Measurements from ENCODE around the gene FAM181B. TPM values are rescaled to one million over a fixed set of nuclear protein-coding genes. Genes with fewer than 3 reads are reported as not detected.

Gene FAM181B
- total RNA-seq, 1 experiment from 2014 or later: 0.69 TPM

- Histone ChIP-seq H3K4me1 (ENCODE audit: control insufficient read depth, insufficient read depth, low read length) (no peaks in the 10 kb centered on the region), H3K36me3 (ENCODE audit: control insufficient read depth, insufficient read depth, low read length) (no peaks in the 10 kb centered on the region), H3K9me3 (ENCODE audit: control insufficient read depth, insufficient read depth, low read depth, low read length) (no peaks in the 10 kb centered on the region), H3K27ac (ENCODE audit: low read length) (no peak overlapping the region), H3K27me3 (ENCODE audit: control insufficient read depth, insufficient read depth, low read length) (no peaks in the 10 kb centered on the region; the same call in 1 of the 2 replicates), H3K4me3 (ENCODE audit: low read depth in 2 of 2, low read length in 2 of 2) (no peak overlapping the region)
- no TSS peak for BruUV-seq (replicated peaks)
- CTCF ChIA-PET: no interaction called here
- in situ Hi-C loops (cut with HindIII; ENCODE audit: low pct_unique_long_range_greater_than_20kb, low sequenced_read_pairs): no loop called here
- no peak for TF ChIP-seq SIN3A (IDR thresholded peaks at IDR 0.05; ENCODE audit: borderline replicate concordance, insufficient read depth, low read depth, low read length)
- no peak for TF ChIP-seq POLR2AphosphoS5 (IDR thresholded peaks at IDR 0.05; ENCODE audit: low read depth, low read length)
- intact Hi-C loops (cut with micrococcal nuclease; ENCODE audit: unreplicated experiment): no loop called here
- no peak for DNase-seq (ENCODE audit: low read depth, low spot score)
- POLR2A ChIA-PET: interaction anchor here (1.0 kb wide), 1 partner anchor 152 kb away, joined by 3 read pairs; no protein-coding TSS in a partner anchor
- ATAC-seq: no peak
Measured at GRCh38 chr11:82750643-82751139, 17.0 kb upstream of the FAM181B start.

- in situ Hi-C loops (cut with HindIII; ENCODE audit: low pct_unique_long_range_greater_than_20kb, low sequenced_read_pairs) (no loop called here), intact Hi-C loops (cut with micrococcal nuclease; ENCODE audit: unreplicated experiment) (no loop called here)
- Histone ChIP-seq H3K9me3 (ENCODE audit: control insufficient read depth, insufficient read depth, low read depth, low read length) (no peaks in the 10 kb centered on the region), H3K27me3 (ENCODE audit: control insufficient read depth, insufficient read depth, low read length) (peaks cover 9% of the 10 kb centered on the region), H3K4me3 (ENCODE audit: low read depth in 2 of 2, low read length in 2 of 2) (no peak overlapping the region), H3K4me1 (ENCODE audit: control insufficient read depth, insufficient read depth, low read length) (no peaks in the 10 kb centered on the region), H3K36me3 (ENCODE audit: control insufficient read depth, insufficient read depth, low read length) (no peaks in the 10 kb centered on the region), H3K27ac (ENCODE audit: low read length) (no peak overlapping the region)
- BruUV-seq (replicated peaks): no TSS peak
- POLR2A ChIA-PET: no interaction called here
- CTCF ChIA-PET: no interaction called here
- no peak for TF ChIP-seq POLR2AphosphoS5 (IDR thresholded peaks at IDR 0.05; ENCODE audit: low read depth, low read length)
- TF ChIP-seq CTCF (IDR thresholded peaks at IDR 0.05): no peak
- TF ChIP-seq SIN3A (IDR thresholded peaks at IDR 0.05; ENCODE audit: borderline replicate concordance, insufficient read depth, low read depth, low read length): no peak
- TF ChIP-seq TCF7L2 (IDR thresholded peaks at IDR 0.05; ENCODE audit: low read depth, low read length): no peak
- TF ChIP-seq REST (IDR thresholded peaks at IDR 0.05; ENCODE audit: insufficient read depth in 1 of 2, low read depth in 2 of 2, low read length in 1 of 2): no peak
- ATAC-seq: no peak
- DNase-seq (ENCODE audit: low read depth, low spot score): no peak
Measured at GRCh38 chr11:82747471-82747870, 13.8 kb upstream of the FAM181B start.

- no peak for DNase-seq (ENCODE audit: low read depth, low spot score)
- Histone ChIP-seq H3K4me1 (ENCODE audit: control insufficient read depth, insufficient read depth, low read length) (no peaks in the 10 kb centered on the region), H3K4me3 (ENCODE audit: low read depth in 2 of 2, low read length in 2 of 2) (no peak overlapping the region), H3K36me3 (ENCODE audit: control insufficient read depth, insufficient read depth, low read length) (no peaks in the 10 kb centered on the region), H3K9me3 (ENCODE audit: control insufficient read depth, insufficient read depth, low read depth, low read length) (no peaks in the 10 kb centered on the region), H3K27me3 (ENCODE audit: control insufficient read depth, insufficient read depth, low read length) (peaks cover 48% of the 10 kb centered on the region), H3K27ac (ENCODE audit: low read length) (no peak overlapping the region)
- no TSS peak for BruUV-seq (replicated peaks)
- ChIA-PET POLR2A (no interaction called here), CTCF (no interaction called here)
- no peak for ATAC-seq
- TF ChIP-seq POLR2AphosphoS5 (IDR thresholded peaks at IDR 0.05; ENCODE audit: low read depth, low read length) (no peak), REST (IDR thresholded peaks at IDR 0.05; ENCODE audit: insufficient read depth in 1 of 2, low read depth in 2 of 2, low read length in 1 of 2) (no peak)
- intact Hi-C loops (cut with micrococcal nuclease; ENCODE audit: unreplicated experiment) (no loop called here), in situ Hi-C loops (cut with HindIII; ENCODE audit: low pct_unique_long_range_greater_than_20kb, low sequenced_read_pairs) (no loop called here)
Measured at GRCh38 chr11:82738091-82738490, 4.4 kb upstream of the FAM181B start.

Measured in Panc1 (cell line).